HL-60/S4 treated with phorbol 12-myristate 13-acetate at 8.2 ng/mL for 4 days and 3 days (cell line): Measurements from ENCODE around the gene PLPPR1.
"Not testable (repeated sequence)": the region's sequence is repeated elsewhere in the genome, so short reads cannot be mapped to it uniquely, and the experiment has no call there.

Experiments
- in situ Hi-C: fragments of 300-500 bp; cut with MboI; formaldehyde crosslinking; loops from 2 replicates; pipeline ENCODE4 v1.15.0; 2022; ENCODE audit warnings: low sequenced_read_pairs

The PLPPR1 gene

DNA sequence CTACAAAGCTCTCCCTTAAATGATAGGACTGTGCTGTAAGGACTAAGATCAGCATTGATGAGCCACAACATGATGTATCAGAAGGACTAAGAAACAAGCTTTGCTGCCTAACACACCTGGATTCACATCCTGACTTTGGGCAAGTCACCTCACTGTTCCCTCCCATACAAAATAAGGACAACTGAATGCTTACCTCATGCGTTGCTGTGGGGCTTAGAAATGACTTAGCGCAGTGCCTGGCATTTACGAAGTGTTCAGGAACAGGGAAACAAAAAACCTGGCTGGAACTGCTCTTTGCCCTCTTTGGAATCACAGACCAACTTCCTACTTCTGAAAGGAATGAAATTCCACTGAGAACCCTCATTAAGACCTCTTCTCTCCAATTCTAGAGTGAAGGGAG, 242.6 kb downstream of the PLPPR1 start:
- in situ Hi-C loops, result no loop called here

DNA sequence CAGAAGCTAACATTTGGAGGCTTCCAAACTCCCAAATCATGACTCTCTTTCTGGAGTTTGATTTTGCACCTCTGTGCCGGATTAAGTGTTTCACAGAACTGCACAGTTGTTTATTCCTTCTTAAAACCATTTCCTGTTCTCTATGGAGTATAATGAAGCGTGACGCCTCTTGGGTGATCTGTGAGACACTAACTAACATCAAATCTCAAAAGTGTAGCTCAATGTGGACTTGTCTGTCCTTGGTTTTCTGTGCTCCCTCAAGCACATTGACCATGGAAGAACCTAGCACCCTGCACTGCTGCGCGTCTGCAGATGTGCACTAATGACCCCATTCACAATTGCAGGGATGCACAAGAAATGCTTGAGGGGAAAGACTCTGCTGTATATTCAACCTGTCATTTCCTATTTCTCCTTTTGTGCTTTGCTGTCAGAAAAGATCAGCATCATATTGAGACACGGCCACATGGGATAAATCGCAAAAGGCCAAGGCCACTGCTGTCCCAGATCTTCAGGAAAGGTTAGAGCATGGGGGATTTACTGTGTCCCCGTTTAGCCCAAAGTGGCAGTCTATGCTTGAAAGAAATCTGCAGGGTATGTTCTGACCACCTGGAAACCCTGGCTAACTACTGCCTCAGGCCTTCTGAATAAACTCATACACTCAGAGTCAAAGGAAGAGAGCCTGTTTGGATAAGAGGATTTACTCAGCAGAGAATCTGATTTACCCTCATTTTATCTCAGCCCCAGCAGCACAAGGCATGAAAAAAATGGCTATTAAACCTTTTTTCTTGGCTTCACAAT, 246.6 kb downstream of the PLPPR1 start:
- in situ Hi-C loops, result no loop called here

DNA sequence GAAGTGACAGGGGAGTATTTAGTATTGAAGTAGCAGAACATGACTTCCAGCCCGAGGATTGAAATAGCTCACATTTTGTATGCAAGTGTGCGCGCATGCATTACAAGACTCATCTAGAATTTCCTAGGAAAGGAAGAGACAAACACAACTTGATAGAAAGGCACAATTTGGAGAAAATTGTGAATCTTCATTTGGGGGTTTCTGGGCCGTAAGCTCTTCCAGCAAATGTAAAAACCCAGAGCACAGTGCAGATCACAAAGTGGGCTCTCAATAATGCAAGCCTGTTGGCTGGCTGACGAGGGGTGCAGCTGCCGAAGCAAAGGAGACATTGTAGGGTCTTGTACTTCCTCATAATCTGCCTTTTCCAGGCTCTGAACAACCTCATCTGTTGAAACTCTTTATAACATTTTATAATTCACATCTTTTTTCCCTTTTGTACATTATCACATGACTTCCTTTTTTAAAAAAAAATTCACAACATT, 247.3 kb downstream of the PLPPR1 start:
- in situ Hi-C loops, result no loop called here

- in situ Hi-C loops, result not testable (repeated sequence)
Measured at GRCh38 chr9:101291043-101291442, 262.5 kb downstream of the PLPPR1 start.

- in situ Hi-C loops, result loop anchor here (25.0 kb wide), 1 partner anchor 588 kb away; no protein-coding TSS in a partner anchor
Measured at GRCh38 chr9:101299901-101300300, 271.4 kb downstream of the PLPPR1 start.

DNA sequence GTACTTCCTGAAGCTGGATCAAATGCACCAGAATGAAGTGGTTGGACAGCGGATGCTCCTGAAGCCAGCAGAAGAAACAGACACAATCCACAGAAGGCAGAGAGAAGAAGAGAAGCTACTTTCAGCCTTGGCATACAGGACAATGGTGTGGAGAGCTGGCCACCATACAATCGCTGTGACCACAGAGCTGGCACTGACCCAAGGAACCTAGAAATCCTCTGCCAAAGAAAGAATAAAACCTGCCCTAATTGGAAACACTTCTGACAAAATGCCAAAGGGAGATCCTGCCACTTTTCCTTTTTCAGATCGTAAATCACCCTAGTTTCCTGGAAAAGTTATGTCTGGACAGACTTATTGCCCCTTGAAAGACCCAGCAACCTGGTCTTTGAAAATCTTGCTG, 278.5 kb downstream of the PLPPR1 start:
- in situ Hi-C loops, result loop anchor here (25.0 kb wide), 1 partner anchor 595 kb away; no protein-coding TSS in a partner anchor

DNA sequence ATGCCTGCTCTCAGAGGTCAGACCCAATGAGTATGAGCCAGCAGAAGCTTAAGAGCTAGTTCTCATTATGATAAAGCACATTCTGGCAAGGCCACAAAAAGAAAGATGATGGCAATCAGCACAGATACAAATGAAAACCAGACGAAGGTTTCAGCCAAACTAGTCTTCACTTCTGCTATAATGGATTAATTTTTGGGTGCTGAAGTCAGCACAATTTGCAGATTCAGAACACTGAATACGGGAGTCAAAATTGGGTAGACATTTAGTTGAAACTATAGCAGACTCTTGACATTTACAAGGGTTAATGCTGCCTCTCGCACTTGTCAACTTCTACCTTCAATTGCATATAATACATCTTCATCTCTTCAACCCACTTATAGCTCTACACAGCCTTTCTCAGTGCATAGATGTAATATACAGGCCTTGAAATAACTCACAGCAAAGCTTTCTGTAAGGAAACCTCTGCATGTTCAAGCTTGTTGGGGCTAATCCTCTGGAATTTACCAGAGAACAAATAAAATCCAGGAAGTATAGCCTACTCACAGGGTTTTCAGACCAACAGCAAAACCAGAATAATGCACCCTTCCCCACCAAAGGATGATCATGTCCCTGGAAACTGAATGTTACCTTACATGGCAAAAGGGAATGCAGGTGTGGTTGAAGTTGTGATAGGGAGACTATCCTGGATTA, 279.1 kb downstream of the PLPPR1 start:
- in situ Hi-C loops, result loop anchor here (25.0 kb wide), 1 partner anchor 595 kb away; no protein-coding TSS in a partner anchor

- in situ Hi-C loops, result loop anchor here (25.0 kb wide), 1 partner anchor 597 kb away; no protein-coding TSS in a partner anchor
Measured at GRCh38 chr9:101309139-101309538, 280.6 kb downstream of the PLPPR1 start.

- in situ Hi-C loops, result loop anchor here (25.0 kb wide), 1 partner anchor 599 kb away; no protein-coding TSS in a partner anchor
Measured at GRCh38 chr9:101311191-101311590, 282.7 kb downstream of the PLPPR1 start.

DNA sequence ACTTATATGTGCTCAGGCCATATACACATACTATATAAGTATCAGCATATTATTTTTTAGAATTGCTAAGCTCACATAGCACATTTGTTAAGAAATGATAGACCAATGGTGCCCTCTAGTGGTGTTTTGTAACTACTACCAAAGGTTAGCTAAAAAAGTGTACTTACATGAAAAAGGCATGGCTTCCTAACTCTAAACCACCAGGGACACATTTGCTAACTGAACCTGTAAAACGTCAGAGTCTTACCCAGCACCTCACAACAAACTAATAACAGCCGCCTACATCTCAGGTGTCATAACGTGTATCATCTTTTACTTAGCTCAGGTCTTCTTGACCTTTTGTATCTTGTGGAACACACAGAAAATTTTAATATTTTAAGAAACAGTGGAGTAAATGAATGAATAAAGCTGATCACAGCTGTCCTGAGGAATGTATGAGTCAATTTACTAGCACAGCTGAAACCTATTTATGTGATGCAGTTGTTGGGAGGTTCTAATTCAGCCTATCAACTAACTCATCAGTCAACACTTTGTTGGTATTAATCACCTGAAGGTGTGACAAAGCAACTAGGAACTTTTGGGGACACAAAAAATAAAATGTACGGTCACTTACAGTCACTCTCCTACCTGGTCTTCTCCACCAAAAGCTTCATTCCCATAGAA, 283.4 kb downstream of the PLPPR1 start:
- in situ Hi-C loops, result loop anchor here (25.0 kb wide), 1 partner anchor 600 kb away; no protein-coding TSS in a partner anchor

GRCh38 chr9:101312661-101313060, 284.1 kb downstream of the PLPPR1 start:
- in situ Hi-C loops, result loop anchor here (25.0 kb wide), 1 partner anchor 600 kb away; no protein-coding TSS in a partner anchor

DNA sequence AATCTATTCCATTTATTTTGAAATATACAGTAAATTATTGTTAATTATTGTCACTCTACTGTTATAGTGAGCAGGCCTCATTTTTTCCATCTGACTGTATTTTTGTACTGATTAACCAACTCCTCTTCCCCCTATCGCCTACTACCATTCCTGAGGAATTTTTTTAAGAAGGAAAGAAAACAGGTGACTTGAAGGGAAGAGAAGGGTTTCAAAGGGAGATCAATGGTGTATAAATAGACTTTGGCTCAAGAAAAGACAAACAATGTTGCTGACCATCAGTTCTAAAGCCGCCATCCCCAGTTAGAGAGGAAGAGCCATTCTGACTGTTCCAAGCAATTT, 286.6 kb downstream of the PLPPR1 start:
- in situ Hi-C loops, result loop anchor here (25.0 kb wide), 1 partner anchor 603 kb away; no protein-coding TSS in a partner anchor

- in situ Hi-C loops, result loop anchor here (25.0 kb wide), 1 partner anchor 605 kb away; no protein-coding TSS in a partner anchor
Measured at GRCh38 chr9:101317735-101318134, 289.2 kb downstream of the PLPPR1 start.

DNA sequence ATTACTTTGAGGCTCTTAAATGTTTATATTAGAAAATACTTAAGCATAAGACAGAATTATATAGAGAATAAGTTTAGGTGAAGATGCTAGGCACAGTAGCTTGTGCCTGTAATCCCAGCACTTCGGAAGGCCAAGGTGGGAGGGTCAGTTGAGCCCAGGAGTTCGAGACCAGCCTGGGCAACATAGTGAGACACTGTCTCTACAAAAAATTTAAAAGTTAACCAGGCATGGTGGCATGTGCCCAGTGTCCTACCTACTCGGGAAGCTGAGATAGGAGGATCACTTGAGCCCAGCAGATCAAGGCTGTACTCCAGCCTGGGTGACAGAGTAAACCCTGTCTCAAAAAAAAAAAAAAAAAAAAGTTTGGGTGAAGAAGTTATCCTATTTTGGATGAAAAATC, 294.6 kb downstream of the PLPPR1 start:
- in situ Hi-C loops, result loop anchor here (25.0 kb wide), 1 partner anchor 611 kb away; no protein-coding TSS in a partner anchor

DNA sequence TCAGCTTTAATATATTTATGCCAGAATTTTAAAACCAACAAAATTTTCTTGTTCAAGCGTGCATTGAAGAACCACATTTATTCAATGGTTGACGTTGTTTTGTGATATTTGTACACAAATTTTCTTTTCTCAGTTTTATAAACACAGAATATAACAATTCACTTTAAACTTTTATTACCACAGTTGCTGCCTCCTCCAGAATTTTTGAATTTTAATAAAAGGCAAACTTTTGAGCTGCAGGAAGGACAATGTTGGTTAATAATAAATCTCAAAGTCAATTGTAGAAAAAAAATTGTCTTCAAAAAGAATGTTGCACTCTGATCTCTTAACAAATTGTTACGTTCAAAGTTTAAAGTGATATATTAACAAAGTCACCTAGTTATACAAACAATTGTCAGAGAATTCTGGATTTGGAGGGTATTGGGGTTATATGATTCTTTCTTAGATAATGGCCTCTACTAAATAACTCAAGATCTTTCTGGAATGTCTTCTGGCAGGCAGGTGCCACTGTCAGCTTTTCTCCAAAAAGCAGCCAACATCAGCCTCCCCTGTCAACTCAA, 295.8 kb downstream of the PLPPR1 start:
- in situ Hi-C loops, result loop anchor here (25.0 kb wide), 1 partner anchor 612 kb away; no protein-coding TSS in a partner anchor

- in situ Hi-C loops, result no loop called here
Measured at GRCh38 chr9:101325053-101325452, 296.5 kb downstream of the PLPPR1 start.

DNA sequence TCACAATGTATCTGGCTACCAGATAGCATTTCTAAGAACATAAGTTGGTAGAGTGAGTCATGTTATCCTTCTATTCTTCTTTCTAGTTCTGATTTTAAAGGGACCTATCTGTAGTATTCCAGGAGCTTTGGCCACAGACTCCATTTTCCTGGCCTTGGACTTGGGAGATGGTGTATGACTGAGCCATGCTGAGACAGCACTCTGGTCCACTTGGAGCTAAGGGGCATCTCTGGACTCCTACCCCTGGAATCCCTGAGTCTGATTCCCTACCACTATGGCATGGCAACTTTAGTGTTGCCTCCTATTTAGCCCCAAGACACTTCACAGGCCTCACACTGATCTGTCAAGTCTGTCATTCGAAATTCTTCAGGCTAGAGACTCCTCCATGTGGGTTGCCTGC, 297.5 kb downstream of the PLPPR1 start:
- in situ Hi-C loops, result no loop called here

GRCh38 chr9:101326501-101326900, 298.0 kb downstream of the PLPPR1 start:
- in situ Hi-C loops, result no loop called here

DNA sequence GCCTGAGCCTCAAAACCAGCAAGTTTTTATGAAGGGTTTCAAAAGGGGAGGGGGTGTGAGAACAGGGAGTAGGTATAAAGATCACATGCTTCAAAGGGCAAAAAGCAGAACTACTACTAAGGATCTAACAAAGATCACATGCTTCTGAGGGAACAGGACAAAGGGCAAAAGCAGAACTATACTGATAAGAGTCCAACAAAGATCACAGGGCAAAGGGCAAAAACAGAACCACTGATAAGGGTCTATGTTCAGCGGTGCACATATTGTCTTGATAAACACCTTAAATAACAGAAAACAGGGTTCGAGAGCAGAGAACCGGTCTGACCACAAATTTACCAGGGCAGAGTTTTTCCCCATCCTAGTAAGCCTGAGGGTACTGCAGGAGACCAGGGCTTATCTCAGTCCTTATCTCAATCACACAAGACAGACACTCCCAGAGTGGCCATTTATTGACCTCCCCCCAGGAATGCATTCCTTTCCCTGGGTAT, 298.9 kb downstream of the PLPPR1 start:
- in situ Hi-C loops, result not testable (repeated sequence)

DNA sequence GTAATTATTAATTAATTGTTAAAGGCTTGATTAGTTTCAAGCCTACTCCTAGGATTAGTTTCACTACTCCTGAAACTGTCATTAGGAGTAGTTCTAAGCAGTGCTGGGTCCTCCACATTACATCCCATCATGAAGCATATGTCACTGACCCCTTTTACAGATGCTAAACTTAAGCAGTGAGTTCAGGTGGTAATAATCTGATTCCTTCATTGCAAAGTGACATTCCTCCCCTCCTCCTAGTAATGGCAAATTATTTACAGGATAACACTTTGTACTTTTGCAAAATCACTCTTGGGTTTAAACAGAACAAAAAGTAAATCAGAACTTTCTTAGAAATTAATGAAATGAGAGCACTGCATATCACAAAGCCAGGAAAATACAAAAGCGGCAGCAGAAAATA, 303.8 kb downstream of the PLPPR1 start:
- in situ Hi-C loops, result no loop called here
